GM21786 (cell line): ENCODE data around the gene N4BP2L1.
A peak's percentile ranks its signal among the peaks of the same experiment; 100 is the strongest.

Experiments
- ATAC-seq: cut with Tn5 transposase; IDR thresholded peaks from one replicate; pipeline ENCODE4 v1.9.1; 2021; ENCODE audit not compliant: unreplicated experiment

N4BP2L1 gene

GRCh38 chr13:32432856-32433255, 4.9 kb upstream of the N4BP2L1 start:
- ATAC-seq: no peak

GRCh38 chr13:32431361-32431760, 3.4 kb upstream of the N4BP2L1 start:
- ATAC-seq: no peak

- no peak for ATAC-seq
Observed at GRCh38 chr13:32430018-32430747, 2.3 kb upstream of the N4BP2L1 start.

GRCh38 chr13:32429433-32429909, 1.5 kb upstream of the N4BP2L1 start:
- no peak for ATAC-seq

GRCh38 chr13:32428581-32429432, 877 bp upstream of the N4BP2L1 start:
- ATAC-seq: no peak

GRCh38 chr13:32426990-32427851, 709 bp downstream of the N4BP2L1 start:
- ATAC-seq: peak; percentile 1

GRCh38 chr13:32426191-32426989, 1.5 kb downstream of the N4BP2L1 start:
- peak; percentile 33 for ATAC-seq

GRCh38 chr13:32425158-32425557, 2.8 kb downstream of the N4BP2L1 start:
- ATAC-seq: no peak

- no peak for ATAC-seq
Observed at GRCh38 chr13:32423592-32423991, 4.3 kb downstream of the N4BP2L1 start.

- ATAC-seq: no peak
Observed at GRCh38 chr13:32419862-32420261, 8.1 kb downstream of the N4BP2L1 start.

GRCh38 chr13:32417995-32418394, 9.9 kb downstream of the N4BP2L1 start:
- ATAC-seq: no peak

GRCh38 chr13:32415019-32415418, 12.9 kb downstream of the N4BP2L1 start:
- ATAC-seq: no peak

- no peak for ATAC-seq
Observed at GRCh38 chr13:32414580-32414979, 13.3 kb downstream of the N4BP2L1 start.

- ATAC-seq: no peak
Observed at GRCh38 chr13:32413284-32413683, 14.6 kb downstream of the N4BP2L1 start.

- no peak for ATAC-seq
Observed at GRCh38 chr13:32409561-32410421, 18.1 kb downstream of the N4BP2L1 start.

GRCh38 chr13:32409001-32409313, 19.0 kb downstream of the N4BP2L1 start:
- ATAC-seq: no peak

GRCh38 chr13:32408296-32409000, 19.5 kb downstream of the N4BP2L1 start:
- ATAC-seq: no peak

GRCh38 chr13:32407854-32408253, 20.1 kb downstream of the N4BP2L1 start:
- ATAC-seq: peak; percentile 74

GRCh38 chr13:32403108-32403507, 24.8 kb downstream of the N4BP2L1 start:
- no peak for ATAC-seq
